ENCODE results near the gene PCDHGB3.
"Not testable (repeated sequence)": the region's sequence is repeated elsewhere in the genome, so short reads cannot be mapped to it uniquely, and the experiment has no call there.

PCDHGB3 gene

GRCh38 chr5:141393267-141393666, 23.2 kb downstream of the PCDHGB3 start:
- no peak for DNase-seq

GRCh38 chr5:141394401-141395187, 24.6 kb downstream of the PCDHGB3 start:
- DNase-seq = not testable (repeated sequence)

DNA sequence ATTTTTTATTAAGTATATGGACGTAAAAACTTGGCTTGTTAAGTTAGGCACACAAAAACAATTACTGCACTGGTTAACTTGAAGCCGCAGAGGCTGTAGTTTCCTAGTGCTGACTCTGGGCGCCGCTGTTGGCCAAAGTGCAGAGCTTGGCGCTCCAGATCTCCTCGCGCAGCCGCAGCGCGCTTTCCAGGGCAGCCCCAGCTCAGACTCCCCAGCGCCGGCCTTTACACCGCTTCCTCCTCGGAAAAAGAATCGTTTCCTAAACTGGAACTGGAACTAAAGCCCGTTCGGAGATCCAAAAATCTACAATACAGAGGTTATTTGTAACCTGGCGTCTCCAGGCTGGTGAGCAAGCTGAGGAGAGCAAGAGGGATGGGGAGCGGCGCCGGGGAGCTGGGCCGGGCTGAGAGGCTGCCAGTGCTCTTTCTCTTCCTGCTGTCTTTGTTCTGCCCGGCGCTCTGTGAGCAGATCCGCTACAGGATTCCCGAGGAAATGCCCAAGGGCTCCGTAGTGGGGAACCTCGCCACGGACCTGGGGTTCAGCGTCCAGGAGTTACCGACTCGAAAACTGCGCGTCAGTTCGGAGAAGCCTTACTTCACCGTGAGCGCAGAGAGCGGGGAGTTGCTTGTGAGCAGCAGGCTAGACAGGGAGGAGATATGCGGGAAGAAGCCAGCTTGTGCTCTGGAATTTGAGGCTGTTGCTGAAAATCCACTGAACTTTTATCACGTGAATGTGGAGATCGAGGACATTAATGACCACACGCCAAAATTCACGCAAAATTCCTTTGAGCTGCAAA, 27.9 kb downstream of the PCDHGB3 start, which contains the start of gene PCDHGB5:
Gene PCDHGB5, plus strand, starts transcription at position 192 of the 796 bp plus-strand sequence. Its CDS starts 181 bp downstream, at position 373.
- DNase-seq = peak; percentile 44

DNA sequence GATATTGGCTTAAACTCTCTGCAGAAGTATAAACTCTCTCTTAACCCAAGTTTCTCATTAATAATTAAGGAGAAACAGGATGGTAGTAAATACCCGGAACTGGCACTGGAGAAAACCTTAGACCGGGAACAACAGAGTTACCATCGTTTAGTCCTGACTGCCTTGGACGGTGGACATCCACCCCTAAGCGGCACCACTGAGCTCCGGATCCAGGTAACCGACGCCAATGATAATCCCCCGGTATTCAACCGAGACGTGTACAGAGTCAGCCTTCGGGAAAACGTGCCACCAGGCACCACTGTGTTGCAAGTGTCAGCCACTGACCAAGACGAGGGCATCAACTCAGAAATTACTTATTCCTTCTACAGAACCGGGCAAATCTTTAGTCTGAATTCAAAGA, 28.6 kb downstream of the PCDHGB3 start:
- no peak for DNase-seq

- no peak for DNase-seq
Measured at GRCh38 chr5:141399555-141400258, 29.7 kb downstream of the PCDHGB3 start.

DNA sequence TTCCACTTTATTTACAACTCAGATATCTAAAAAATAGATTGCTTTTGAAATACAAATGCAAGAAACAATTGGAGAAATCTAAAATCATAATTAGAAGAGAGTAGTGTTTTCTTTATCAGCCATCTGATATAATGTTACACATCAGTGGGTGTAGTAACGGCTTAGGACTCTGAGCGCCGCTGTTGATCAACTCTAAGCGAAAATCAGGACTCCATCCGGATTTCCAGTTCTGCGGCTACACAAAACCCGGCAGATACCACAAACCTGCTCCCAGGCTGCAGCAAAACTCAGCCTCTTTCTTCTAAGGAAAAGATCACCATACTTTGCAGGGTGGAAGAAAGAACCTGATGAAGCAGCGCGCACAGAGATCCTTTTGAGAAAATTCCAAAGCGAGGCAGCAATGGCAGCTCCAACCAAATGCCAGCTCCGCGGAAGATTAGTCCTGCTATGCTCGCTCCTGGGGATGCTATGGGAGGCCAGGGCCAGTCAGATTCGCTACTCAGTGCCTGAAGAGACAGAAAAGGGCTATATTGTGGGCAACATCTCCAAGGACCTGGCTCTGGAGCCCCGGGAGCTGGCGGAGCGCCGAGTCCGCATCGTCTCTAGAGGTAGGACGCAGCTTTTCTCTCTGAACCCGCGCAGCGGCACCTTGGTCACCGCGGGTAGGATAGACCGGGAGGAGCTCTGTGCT, 32.7 kb downstream of the PCDHGB3 start, which contains the start of gene PCDHGA9:
Gene PCDHGA9, plus strand, starts transcription at position 226 of the 691 bp plus-strand sequence. Its CDS starts 175 bp downstream, at position 401.
- DNase-seq = peak; percentile 23

GRCh38 chr5:141403387-141403786, 33.3 kb downstream of the PCDHGB3 start:
- DNase-seq = no peak

- DNase-seq = peak; percentile 42
Measured at GRCh38 chr5:141407790-141408505, 37.9 kb downstream of the PCDHGB3 start, which contains the start of gene PCDHGB6. Gene PCDHGB6 (plus strand): TSS chr5:141408021. CDS start chr5:141408203, 182 bp downstream.

DNA sequence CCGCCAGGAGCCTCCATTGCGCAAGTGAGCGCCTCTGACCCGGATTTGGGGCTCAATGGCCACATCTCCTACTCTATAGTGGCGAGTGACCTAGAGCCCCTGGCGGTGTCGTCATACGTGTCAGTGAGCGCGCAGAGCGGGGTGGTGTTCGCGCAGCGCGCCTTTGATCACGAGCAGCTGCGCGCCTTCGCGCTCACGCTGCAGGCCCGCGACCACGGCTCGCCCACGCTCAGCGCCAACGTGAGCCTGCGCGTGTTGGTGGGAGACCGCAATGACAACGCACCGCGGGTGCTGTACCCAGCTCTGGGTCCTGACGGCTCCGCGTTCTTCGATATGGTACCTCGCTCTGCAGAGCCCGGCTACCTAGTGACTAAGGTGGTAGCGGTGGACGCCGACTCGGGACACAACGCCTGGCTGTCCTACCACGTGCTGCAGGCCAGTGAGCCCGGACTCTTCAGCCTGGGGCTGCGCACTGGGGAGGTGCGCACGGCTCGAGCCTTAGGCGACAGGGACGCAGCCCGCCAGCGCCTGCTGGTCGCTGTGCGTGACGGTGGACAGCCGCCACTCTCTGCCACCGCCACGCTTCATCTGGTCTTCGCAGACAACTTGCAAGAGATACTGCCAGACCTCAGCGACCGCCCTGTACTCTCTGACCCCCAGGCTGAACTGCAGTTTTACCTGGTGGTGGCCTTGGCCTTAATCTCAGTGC, 39.7 kb downstream of the PCDHGB3 start:
- no peak for DNase-seq

GRCh38 chr5:141411575-141411974, 41.5 kb downstream of the PCDHGB3 start:
- DNase-seq = no peak

GRCh38 chr5:141412854-141413539, 43.0 kb downstream of the PCDHGB3 start, which contains the start of gene PCDHGA10:
Gene PCDHGA10 (plus strand): TSS chr5:141412987. CDS start chr5:141413176, 189 bp downstream.
- peak; percentile 63 for DNase-seq

DNA sequence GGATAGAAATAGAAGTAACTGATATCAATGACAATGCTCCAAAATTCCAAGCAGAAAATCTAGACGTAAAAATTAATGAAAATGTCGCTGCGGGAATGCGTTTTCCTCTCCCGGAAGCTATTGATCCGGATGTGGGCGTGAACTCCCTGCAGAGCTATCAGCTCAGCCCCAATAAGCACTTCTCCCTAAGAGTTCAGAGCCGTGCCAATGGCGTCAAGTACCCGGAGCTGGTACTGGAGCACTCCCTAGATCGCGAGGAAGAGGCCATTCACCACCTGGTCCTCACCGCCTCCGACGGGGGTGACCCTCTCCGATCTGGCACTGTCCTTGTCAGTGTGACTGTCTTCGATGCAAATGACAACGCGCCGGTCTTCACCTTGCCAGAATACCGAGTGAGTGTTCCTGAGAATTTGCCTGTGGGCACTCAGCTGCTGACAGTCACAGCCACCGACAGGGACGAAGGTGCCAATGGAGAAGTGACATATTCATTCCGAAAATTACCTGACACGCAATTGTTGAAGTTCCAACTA, 43.6 kb downstream of the PCDHGB3 start:
- no peak for DNase-seq

DNA sequence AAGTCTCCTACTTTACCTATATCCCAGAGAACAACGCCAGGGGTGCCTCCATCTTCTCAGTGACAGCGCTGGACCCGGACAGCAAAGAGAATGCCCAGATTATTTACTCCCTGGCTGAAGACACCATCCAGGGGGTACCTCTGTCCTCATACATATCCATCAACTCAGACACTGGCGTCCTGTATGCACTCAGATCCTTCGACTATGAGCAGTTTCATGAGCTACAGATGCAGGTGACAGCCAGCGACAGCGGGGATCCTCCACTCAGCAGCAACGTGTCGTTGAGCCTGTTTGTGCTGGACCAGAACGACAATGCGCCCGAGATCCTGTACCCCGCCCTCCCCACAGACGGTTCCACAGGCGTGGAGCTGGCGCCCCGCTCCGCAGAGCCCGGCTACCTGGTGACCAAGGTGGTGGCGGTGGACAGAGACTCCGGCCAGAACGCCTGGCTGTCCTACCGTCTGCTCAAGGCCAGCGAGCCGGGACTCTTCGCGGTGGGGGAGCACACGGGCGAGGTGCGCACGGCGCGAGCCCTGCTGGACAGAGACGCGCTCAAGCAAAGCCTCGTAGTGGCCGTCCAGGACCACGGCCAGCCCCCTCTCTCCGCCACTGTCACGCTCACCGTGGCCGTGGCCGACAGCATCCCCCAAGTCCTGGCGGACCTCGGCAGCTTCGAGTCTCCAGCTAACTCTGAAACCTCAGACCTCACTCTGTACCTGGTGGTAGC, 44.7 kb downstream of the PCDHGB3 start:
- not testable (repeated sequence) for DNase-seq

- not testable (repeated sequence) for DNase-seq
Measured at GRCh38 chr5:141415275-141415618, 45.2 kb downstream of the PCDHGB3 start.

DNA sequence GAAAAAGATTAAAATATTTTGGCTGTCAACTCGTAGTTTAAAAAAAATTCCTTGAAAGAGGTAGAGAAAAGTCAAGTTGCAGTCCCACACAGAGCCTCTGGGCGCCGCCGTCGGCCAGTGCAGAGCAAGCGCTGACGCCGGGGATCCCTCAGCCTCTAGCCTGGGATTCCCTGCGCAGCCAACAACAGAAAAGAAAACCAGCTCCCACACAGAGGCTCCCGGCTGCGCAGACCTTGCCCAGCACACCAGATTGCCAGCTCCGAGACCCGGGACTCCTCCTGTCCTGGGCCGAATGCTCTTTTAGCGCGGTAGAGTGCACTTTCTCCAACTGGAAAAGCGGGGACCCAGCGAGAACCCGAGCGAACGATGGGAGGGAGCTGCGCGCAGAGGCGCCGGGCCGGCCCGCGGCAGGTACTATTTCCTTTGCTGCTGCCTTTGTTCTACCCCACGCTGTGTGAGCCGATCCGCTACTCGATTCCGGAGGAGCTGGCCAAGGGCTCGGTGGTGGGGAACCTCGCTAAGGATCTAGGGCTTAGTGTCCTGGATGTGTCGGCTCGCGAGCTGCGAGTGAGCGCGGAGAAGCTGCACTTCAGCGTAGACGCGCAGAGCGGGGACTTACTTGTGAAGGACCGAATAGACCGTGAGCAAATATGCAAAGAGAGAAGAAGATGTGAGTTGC, 47.6 kb downstream of the PCDHGB3 start, which contains the start of gene PCDHGB7:
Gene PCDHGB7, plus strand, starts transcription at position 184 of the 679 bp plus-strand sequence. Its CDS starts 183 bp downstream, at position 367.
- DNase-seq = peak; percentile 40

- no peak for DNase-seq
Measured at GRCh38 chr5:141419074-141419880, 49.2 kb downstream of the PCDHGB3 start.

DNA sequence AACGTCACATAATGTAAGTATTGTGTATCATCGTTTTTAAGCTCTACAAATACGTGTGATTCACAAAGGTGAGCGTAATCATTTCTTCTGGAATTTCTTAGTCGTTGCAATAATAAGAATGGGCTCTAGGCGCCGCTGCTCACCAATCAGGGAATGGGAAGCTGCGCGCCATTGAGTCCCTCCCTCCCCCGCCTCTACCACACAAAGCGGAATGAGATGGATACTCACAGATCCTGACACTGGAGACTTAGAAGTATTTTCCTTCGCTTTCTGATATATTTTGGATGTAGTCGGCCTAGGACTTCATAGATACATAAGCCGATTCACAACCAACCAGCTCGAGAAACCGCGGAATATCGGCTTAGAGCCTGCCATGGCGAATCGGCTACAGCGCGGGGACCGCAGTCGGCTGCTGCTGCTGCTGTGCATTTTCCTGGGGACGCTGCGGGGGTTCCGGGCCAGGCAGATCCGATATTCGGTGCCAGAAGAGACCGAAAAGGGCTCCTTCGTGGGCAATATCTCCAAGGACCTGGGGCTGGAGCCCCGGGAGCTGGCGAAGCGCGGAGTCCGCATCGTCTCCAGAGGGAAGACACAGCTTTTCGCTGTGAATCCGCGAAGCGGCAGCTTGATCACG, 50.9 kb downstream of the PCDHGB3 start, which contains the start of gene PCDHGA11:
Gene PCDHGA11, plus strand, starts transcription at position 197 of the 634 bp plus-strand sequence. Its CDS starts 177 bp downstream, at position 374.
- DNase-seq = peak; percentile 50

Data from CD4-positive, alpha-beta T cell treated with Interleukin-12 subunit alpha and Interleukin-12 subunit beta, for 1 hour (primary cell).